Dermis blood vessel endothelial cell (primary cell): ENCODE data around the gene MSANTD1. TPM values are rescaled to one million over a fixed set of nuclear protein-coding genes. Genes with fewer than 3 reads are reported as not detected.

Experiments
- DNase-seq: peaks from one replicate; pipeline ENCODE4 v3.0.0; 2010
- total RNA-seq: library from RNA; depleted of rRNA; stranded (reverse); fragments of >200 nt; gene quantifications from 2 replicates; pipeline ENCODE4 v1.2.3, GENCODE V29; 2014

MSANTD1 gene
- total RNA-seq, 1 donor from 2014 or later, result 0.34 TPM

DNA sequence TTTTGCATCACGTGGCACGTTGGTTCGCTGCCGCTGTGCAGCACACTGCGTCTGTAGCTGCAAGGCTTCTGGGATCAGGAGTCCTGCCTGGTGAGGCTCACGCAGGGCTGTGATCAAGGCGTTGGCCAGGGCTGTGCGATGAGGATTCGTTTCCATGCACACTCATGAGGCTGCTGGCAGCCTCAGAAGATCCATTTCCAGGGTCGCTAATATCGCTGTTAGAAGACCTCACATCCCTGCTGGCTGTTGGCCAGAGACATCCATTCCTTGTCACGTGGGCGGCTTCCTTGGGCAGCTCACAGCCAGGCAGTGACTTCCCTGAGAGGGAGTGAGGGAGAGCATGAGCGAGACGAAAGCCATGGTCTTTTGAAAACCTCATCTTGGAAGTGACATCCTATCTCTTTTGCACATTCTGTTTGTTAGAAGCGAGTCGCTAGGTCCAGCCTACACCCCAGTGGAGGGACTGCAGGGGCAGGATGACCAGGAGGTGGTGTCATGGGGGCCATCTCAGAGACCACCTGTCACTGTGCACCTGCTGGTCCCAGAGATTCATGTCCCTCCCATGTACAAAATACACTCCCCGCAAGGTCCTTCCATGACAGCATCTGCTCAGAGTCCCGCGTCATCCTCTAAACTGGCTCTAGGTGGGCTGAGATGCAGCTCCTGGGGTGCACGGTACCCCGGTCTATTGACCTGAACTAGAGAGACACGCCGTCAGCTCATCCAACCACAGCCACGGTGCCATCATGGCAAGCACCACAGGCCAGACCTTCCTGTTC, 56.1 kb downstream of the MSANTD1 start:
- DNase-seq, result peak; percentile 74

DNA sequence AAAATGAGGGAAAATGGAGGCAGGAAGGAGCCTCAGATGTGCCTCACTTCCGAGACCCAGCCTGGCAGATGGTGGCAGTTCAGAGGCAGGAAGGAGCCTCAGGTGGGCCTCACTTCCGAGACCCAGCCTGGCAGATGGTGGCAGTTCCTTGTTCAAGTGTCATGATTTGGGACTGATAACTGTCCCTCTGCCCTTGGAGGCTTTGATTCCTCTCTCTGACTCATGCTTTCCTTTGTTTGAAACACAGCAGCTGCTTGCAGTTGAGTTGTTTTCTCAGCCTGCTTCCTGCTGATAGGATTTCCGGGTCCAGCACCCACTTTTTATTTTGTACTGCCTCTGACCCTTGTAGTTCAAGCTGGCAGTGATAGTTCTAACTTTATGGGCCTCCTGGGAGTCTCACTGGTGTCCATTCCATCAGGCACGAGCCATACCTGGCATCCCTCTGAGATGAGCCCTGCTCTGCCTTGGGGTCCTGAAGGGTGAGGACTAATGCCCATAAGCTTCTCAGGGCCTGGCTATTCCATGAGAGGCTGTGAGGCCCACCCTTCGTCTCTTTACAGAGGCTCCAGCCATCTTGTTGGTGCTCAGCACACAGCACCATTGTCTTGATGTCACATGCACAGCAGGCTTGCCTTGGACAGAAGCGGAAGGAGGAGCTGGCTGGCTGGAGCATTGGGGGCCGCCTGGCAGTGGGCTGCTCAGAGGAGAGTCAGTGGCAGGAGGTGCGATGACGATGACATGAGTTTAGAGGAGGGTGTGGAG, 56.8 kb downstream of the MSANTD1 start:
- peak; percentile 85 for DNase-seq

Other genes starting within 250 kb of the MSANTD1 start
- gene HTT-AS, start 174.6 kb upstream of the MSANTD1 start, total RNA-seq, result not detected in 2 replicates
- gene HTT, start 174.5 kb upstream of the MSANTD1 start, total RNA-seq, result 43.9 and 73.8 TPM in 2 replicates
- gene RGS12, start 43.9 kb downstream of the MSANTD1 start, total RNA-seq, result 42.9 and 56.3 TPM in 2 replicates
- 0.28 and 0.51 TPM in 2 replicates for gene HGFAC, start 192.8 kb downstream of the MSANTD1 start, total RNA-seq
- 0.17 TPM in 1 of 2 replicates, not detected in the other for gene DOK7, start 214.1 kb downstream of the MSANTD1 start, total RNA-seq